Prostate gland (tissue), 2 donors: ENCODE data around the gene COL4A6.

ENCODE experiments used
- CTCF ChIP-seq, 4 experiments: fragments of 200-600 bp in 2 of 4; fragments of 450-650 bp in 2 of 4; sonication (generic) in 2 of 4; IDR thresholded peaks; 1 replicate in 3 of 4; 2 replicates in 1 of 4; pipeline ENCODE4 v1.5.1; 2016 to 2019; ENCODE audit warnings: antibody characterized with exemption in 4 of 4, mild to moderate bottlenecking in 2 of 4, moderate library complexity in 2 of 4
- POLR2A ChIP-seq: fragments of 450-650 bp; IDR thresholded peaks from one replicate; pipeline ENCODE4 v1.6.1; 2016; ENCODE audit warnings: antibody characterized with exemption, mild to moderate bottlenecking

- TF ChIP-seq CTCF (IDR thresholded peaks at IDR 0.05) = no peak
- no peak for TF ChIP-seq POLR2A
Measured at GRCh38 chrX:108250654-108251579, 187.3 kb downstream of the COL4A6 start.
